OCI-LY3 (cell line): Measurements from ENCODE around the gene PEAK3.

Source experiments
- EZH2phosphoT487 ChIP-seq: fragments of 200-600 bp; shearing (Covaris generic); IDR thresholded peaks from 2 replicates; pipeline ENCODE4 v1.6.1; 2018; ENCODE audit warnings: antibody characterized with exemption, mixed run types, low read depth
- TF ChIP-seq, protein P1 (sequence below): fragments of 200-600, 300-600 bp; sonication (generic); IDR thresholded peaks from 2 replicates; pipeline ENCODE4 v1.5.1; 2014; ENCODE audit warnings: antibody characterized with exemption, low read length, low read depth

DNA sequence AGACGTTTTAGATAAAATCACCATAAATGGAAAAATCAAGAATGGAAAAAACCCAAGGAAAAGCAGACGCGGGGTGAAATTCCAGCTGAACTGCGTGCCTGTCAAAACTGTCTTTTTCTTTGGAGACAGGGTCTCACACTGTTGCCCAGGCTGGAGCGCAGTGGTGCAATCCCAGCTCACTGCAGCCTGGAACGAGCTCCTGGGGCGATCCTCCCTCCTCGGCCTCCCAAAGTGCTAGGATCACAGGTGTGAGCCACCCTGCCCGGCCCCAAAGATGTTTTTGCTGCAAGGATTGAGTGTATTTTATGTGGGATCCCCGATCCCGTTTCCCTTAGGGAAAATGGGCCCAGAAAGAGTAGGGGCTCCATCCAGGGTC, 875 bp upstream of the PEAK3 start:
- TF ChIP-seq, protein P1, sequence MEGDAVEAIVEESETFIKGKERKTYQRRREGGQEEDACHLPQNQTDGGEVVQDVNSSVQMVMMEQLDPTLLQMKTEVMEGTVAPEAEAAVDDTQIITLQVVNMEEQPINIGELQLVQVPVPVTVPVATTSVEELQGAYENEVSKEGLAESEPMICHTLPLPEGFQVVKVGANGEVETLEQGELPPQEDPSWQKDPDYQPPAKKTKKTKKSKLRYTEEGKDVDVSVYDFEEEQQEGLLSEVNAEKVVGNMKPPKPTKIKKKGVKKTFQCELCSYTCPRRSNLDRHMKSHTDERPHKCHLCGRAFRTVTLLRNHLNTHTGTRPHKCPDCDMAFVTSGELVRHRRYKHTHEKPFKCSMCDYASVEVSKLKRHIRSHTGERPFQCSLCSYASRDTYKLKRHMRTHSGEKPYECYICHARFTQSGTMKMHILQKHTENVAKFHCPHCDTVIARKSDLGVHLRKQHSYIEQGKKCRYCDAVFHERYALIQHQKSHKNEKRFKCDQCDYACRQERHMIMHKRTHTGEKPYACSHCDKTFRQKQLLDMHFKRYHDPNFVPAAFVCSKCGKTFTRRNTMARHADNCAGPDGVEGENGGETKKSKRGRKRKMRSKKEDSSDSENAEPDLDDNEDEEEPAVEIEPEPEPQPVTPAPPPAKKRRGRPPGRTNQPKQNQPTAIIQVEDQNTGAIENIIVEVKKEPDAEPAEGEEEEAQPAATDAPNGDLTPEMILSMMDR, result no peak
- no peak for TF ChIP-seq EZH2phosphoT487
